ENCODE measurements around the gene PRIMPOL.

PRIMPOL gene

DNA sequence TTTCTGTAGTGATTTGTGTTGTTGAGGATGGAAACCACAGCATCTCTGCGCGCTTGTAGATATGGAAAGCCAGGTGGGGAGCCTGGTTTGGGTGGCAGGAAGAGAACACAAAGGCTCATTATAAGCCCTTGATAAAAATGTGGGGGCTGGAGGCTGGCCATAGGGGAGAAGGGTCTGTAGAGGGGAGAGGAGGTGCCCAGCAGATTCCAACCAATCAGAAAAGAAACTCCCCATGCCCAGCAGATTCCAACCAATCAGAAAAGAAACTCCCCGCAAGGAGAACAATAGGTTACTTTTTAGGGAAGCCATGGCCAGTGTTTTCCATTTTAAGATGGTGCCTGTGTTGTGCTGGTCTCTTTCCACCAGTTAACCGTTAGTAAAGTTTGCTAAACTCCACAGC is 94.1 kb downstream of the PRIMPOL start:
- no peak for ATAC-seq (ENCODE audit: low read depth)
- Histone ChIP-seq H3K4me3 (ENCODE audit: severe bottlenecking) (no peak overlapping the region), H3K9me3 (ENCODE audit: severe bottlenecking) (no peaks in the 10 kb centered on the region), H3K36me3 (ENCODE audit: low read depth) (no peaks in the 10 kb centered on the region), H3K27ac (ENCODE audit: poor library complexity, severe bottlenecking) (no peak overlapping the region), H3K27me3 (ENCODE audit: insufficient read depth, poor library complexity, severe bottlenecking) (no peaks in the 10 kb centered on the region), H3K4me1 (ENCODE audit: insufficient read depth, poor library complexity, severe bottlenecking) (peaks cover 18% of the 10 kb centered on the region)
- TF ChIP-seq, protein P1, sequence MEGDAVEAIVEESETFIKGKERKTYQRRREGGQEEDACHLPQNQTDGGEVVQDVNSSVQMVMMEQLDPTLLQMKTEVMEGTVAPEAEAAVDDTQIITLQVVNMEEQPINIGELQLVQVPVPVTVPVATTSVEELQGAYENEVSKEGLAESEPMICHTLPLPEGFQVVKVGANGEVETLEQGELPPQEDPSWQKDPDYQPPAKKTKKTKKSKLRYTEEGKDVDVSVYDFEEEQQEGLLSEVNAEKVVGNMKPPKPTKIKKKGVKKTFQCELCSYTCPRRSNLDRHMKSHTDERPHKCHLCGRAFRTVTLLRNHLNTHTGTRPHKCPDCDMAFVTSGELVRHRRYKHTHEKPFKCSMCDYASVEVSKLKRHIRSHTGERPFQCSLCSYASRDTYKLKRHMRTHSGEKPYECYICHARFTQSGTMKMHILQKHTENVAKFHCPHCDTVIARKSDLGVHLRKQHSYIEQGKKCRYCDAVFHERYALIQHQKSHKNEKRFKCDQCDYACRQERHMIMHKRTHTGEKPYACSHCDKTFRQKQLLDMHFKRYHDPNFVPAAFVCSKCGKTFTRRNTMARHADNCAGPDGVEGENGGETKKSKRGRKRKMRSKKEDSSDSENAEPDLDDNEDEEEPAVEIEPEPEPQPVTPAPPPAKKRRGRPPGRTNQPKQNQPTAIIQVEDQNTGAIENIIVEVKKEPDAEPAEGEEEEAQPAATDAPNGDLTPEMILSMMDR (IDR thresholded peaks at IDR 0.05; ENCODE audit: poor library complexity, severe bottlenecking) = no peak
- no peak for DNase-seq (ENCODE audit: low spot score)

DNA sequence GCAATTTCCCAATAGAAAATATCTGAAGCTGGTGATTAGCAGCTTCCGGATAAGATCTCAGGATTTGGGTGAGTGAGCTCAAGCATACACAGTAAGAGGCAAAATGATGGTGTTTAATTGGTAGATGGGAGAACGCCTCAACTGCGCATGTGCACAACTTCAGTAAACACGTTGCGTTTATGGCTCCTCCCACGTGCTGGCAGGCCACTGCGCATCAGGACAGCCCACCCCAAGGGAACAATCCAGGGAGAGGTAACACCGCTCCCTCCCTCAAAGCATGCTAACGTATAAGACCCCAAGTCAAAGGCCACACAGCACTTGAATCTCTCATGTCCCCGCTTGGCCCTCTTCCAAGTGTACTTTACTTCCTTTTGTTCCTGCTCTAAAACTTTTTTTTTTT is 94.7 kb downstream of the PRIMPOL start:
- ATAC-seq (ENCODE audit: low read depth) = no peak
- no peak for DNase-seq (ENCODE audit: low spot score)
- no peak overlapping the region for H3K4me3 ChIP-seq (ENCODE audit: severe bottlenecking)
- no peaks in the 10 kb centered on the region for H3K9me3 ChIP-seq (ENCODE audit: severe bottlenecking)
- TF ChIP-seq, protein P1 (IDR thresholded peaks at IDR 0.05; ENCODE audit: poor library complexity, severe bottlenecking) = no peak
- peaks cover 20% of the 10 kb centered on the region for H3K4me1 ChIP-seq (ENCODE audit: insufficient read depth, poor library complexity, severe bottlenecking)
- H3K36me3 ChIP-seq (ENCODE audit: low read depth) = no peaks in the 10 kb centered on the region
- no peak overlapping the region for H3K27ac ChIP-seq (ENCODE audit: poor library complexity, severe bottlenecking)
- H3K27me3 ChIP-seq (ENCODE audit: insufficient read depth, poor library complexity, severe bottlenecking) = no peaks in the 10 kb centered on the region

Data from RWPE2 (cell line).